ENCODE data around the gene ARHGAP18.

- no peak for TF ChIP-seq CTCF (conservative IDR thresholded peaks at IDR 0.05; ENCODE audit: low read depth in 2 of 2)
- no peak for TF ChIP-seq EZH2 (IDR thresholded peaks at IDR 0.05; ENCODE audit: low read depth, unreplicated experiment)
- TF ChIP-seq REST (IDR thresholded peaks at IDR 0.05; ENCODE audit: unreplicated experiment): no peak
- no peak for TF ChIP-seq ZNF114 (CRISPR knock-in tag; IDR thresholded peaks at IDR 0.05)
- TF ChIP-seq ETS1 (IDR thresholded peaks at IDR 0.05): no peak
- no peak for TF ChIP-seq POLR2AphosphoS5 (IDR thresholded peaks at IDR 0.05; ENCODE audit: low read depth)
- no peak for TF ChIP-seq EZH2phosphoT487 (IDR thresholded peaks at IDR 0.05; ENCODE audit: unreplicated experiment)
- TF ChIP-seq CREB1 (CRISPR knock-in tag; IDR thresholded peaks at IDR 0.05; ENCODE audit: low read depth): no peak
- no peak for TF ChIP-seq JUNB (IDR thresholded peaks at IDR 0.05; ENCODE audit: unreplicated experiment)
- no peak for TF ChIP-seq STAT1 (IDR thresholded peaks at IDR 0.05; ENCODE audit: unreplicated experiment)
- no peak for TF ChIP-seq NANOG (IDR thresholded peaks at IDR 0.05; ENCODE audit: borderline replicate concordance)
- no peak for TF ChIP-seq ZNF331 (CRISPR knock-in tag; IDR thresholded peaks at IDR 0.05; ENCODE audit: low read depth)
- no peak for TF ChIP-seq ZNF462 (CRISPR knock-in tag; IDR thresholded peaks at IDR 0.05)
These were observed 9.7 kb upstream of the ARHGAP18 start for GRCh38 chr6:129719692-129720091.
